ENCODE results near the gene SELE.
"Not testable (repeated sequence)": the region's sequence is repeated elsewhere in the genome, so short reads cannot be mapped to it uniquely, and the experiment has no call there.

Gene SELE

GRCh38 chr1:169683168-169683567 is 50.7 kb downstream of the SELE start:
- not testable (repeated sequence) for DNase-seq (ENCODE audit: low spot score)

GRCh38 chr1:169682071-169682470 is 51.8 kb downstream of the SELE start:
- DNase-seq (ENCODE audit: low spot score), result no peak

GRCh38 chr1:169681140-169681539 is 52.7 kb downstream of the SELE start:
- no peak for DNase-seq (ENCODE audit: low spot score)

- DNase-seq (ENCODE audit: low spot score), result no peak
Measured at GRCh38 chr1:169680377-169681019, 53.4 kb downstream of the SELE start.

- DNase-seq (ENCODE audit: low spot score), result no peak
Measured at GRCh38 chr1:169679692-169680091, 54.2 kb downstream of the SELE start.

- DNase-seq (ENCODE audit: low spot score), result no peak
Measured at GRCh38 chr1:169676001-169676400, 57.9 kb downstream of the SELE start.

Measured in AG20443 (cell line).